Stimulated activated CD4-positive, alpha-beta T cell treated with anti-CD3 and anti-CD28 coated beads, Interleukin-1b, Interleukin-23, amount 100 ng/mL, for 4 hours (primary cell): ENCODE data around the gene PIP5K1B.

Experiments
- DNase-seq, 2 donors: peaks; one replicate each; pipeline ENCODE4 v3.0.0-alpha.2; 2020; ENCODE audit warnings: low read depth in 2 of 2

Gene PIP5K1B

GRCh38 chr9:68738358-68738757 lies 33.3 kb downstream of the PIP5K1B start:
- no peak for DNase-seq

- DNase-seq = no peak
Measured at GRCh38 chr9:68739621-68740174, 34.7 kb downstream of the PIP5K1B start.

- no peak for DNase-seq
Measured at GRCh38 chr9:68740561-68740960, 35.5 kb downstream of the PIP5K1B start.

- no peak for DNase-seq
Measured at GRCh38 chr9:68741234-68741633, 36.2 kb downstream of the PIP5K1B start.

- no peak for DNase-seq
Measured at GRCh38 chr9:68741704-68742332, 36.8 kb downstream of the PIP5K1B start.

GRCh38 chr9:68742333-68742730 lies 37.3 kb downstream of the PIP5K1B start:
- no peak for DNase-seq

GRCh38 chr9:68744426-68744825 lies 39.4 kb downstream of the PIP5K1B start:
- DNase-seq = no peak

GRCh38 chr9:68746525-68746924 lies 41.5 kb downstream of the PIP5K1B start:
- DNase-seq = no peak

- no peak for DNase-seq
Measured at GRCh38 chr9:68747043-68747533, 42.0 kb downstream of the PIP5K1B start.

- DNase-seq = no peak
Measured at GRCh38 chr9:68749135-68749534, 44.1 kb downstream of the PIP5K1B start.

- no peak for DNase-seq
Measured at GRCh38 chr9:68749579-68750159, 44.6 kb downstream of the PIP5K1B start.

- no peak for DNase-seq
Measured at GRCh38 chr9:68750255-68750654, 45.2 kb downstream of the PIP5K1B start.

- no peak for DNase-seq
Measured at GRCh38 chr9:68750786-68751185, 45.7 kb downstream of the PIP5K1B start.

GRCh38 chr9:68751556-68751955 lies 46.5 kb downstream of the PIP5K1B start:
- DNase-seq = no peak

GRCh38 chr9:68755051-68755450 lies 50.0 kb downstream of the PIP5K1B start:
- no peak for DNase-seq

- DNase-seq = no peak
Measured at GRCh38 chr9:68755752-68756151, 50.7 kb downstream of the PIP5K1B start.

GRCh38 chr9:68759981-68760673 lies 55.1 kb downstream of the PIP5K1B start:
- no peak for DNase-seq

- DNase-seq = no peak
Measured at GRCh38 chr9:68760674-68761333, 55.8 kb downstream of the PIP5K1B start.

- DNase-seq = no peak
Measured at GRCh38 chr9:68762570-68762969, 57.5 kb downstream of the PIP5K1B start.

- DNase-seq = no peak
Measured at GRCh38 chr9:68763104-68763503, 58.1 kb downstream of the PIP5K1B start.

GRCh38 chr9:68768619-68769018 lies 63.6 kb downstream of the PIP5K1B start:
- DNase-seq = no peak

GRCh38 chr9:68769852-68770251 lies 64.8 kb downstream of the PIP5K1B start:
- no peak for DNase-seq
